ENCODE data around the gene LCNL1.

GRCh38 chr9:137011907-137012675 lies 29.3 kb downstream of the LCNL1 start:
- TF ChIP-seq CTCF (CRISPR knock-in tag; IDR thresholded peaks at IDR 0.05) (no peak), ZNF292 (CRISPR knock-in tag; IDR thresholded peaks at IDR 0.05; ENCODE audit: borderline replicate concordance, low read depth) (no peak), HES4 (CRISPR knock-in tag; IDR thresholded peaks at IDR 0.05; ENCODE audit: borderline replicate concordance) (no peak), SOX6 (IDR thresholded peaks at IDR 0.05) (no peak), SOX6 (CRISPR knock-in tag; IDR thresholded peaks at IDR 0.05) (no peak), ATF2 (CRISPR knock-in tag; IDR thresholded peaks at IDR 0.05) (no peak)
- TF ChIP-seq, protein P1, sequence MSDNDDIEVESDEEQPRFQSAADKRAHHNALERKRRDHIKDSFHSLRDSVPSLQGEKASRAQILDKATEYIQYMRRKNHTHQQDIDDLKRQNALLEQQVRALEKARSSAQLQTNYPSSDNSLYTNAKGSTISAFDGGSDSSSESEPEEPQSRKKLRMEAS (IDR thresholded peaks at IDR 0.05) = no peak
